22Rv1 (cell line): ENCODE data around the gene PSMB8.

Source experiments
- ZFX ChIP-seq: fragments of 450-650 bp; IDR thresholded peaks from 2 replicates; pipeline ENCODE4 v1.6.1; 2017; ENCODE audit warnings: antibody characterized with exemption, borderline replicate concordance
- TF ChIP-seq, protein P1 (sequence below): fragments of 450-650 bp; IDR thresholded peaks from 2 replicates; pipeline ENCODE4 v1.5.1; 2017; ENCODE audit warnings: mild to moderate bottlenecking

GRCh38 chr6:32839356-32839755, 4.5 kb downstream of the PSMB8 start:
- TF ChIP-seq, protein P1, sequence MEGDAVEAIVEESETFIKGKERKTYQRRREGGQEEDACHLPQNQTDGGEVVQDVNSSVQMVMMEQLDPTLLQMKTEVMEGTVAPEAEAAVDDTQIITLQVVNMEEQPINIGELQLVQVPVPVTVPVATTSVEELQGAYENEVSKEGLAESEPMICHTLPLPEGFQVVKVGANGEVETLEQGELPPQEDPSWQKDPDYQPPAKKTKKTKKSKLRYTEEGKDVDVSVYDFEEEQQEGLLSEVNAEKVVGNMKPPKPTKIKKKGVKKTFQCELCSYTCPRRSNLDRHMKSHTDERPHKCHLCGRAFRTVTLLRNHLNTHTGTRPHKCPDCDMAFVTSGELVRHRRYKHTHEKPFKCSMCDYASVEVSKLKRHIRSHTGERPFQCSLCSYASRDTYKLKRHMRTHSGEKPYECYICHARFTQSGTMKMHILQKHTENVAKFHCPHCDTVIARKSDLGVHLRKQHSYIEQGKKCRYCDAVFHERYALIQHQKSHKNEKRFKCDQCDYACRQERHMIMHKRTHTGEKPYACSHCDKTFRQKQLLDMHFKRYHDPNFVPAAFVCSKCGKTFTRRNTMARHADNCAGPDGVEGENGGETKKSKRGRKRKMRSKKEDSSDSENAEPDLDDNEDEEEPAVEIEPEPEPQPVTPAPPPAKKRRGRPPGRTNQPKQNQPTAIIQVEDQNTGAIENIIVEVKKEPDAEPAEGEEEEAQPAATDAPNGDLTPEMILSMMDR, result no peak
- no peak for TF ChIP-seq ZFX
